Endothelial cell of umbilical vein (primary cell): ENCODE results near the gene SMIM24. TPM values are rescaled to one million over a fixed set of nuclear protein-coding genes. Genes with fewer than 3 reads are reported as not detected.

Source experiments
- BruUV-seq: library from RNA; stranded (reverse); fragments of 400-500 nt; replicated peaks from 2 replicates; lab custom pipeline; 2021; lab: Mats Ljungman, UMichigan
- CTCF ChIA-PET: fragments of 300-600, 350-600 bp; sonication (Branson Sonifier 250); formaldehyde crosslinking; loops from one replicate; lab custom pipeline; 2021; ENCODE audit warnings: antibody characterized with exemption, inconsistent platforms; lab: Charles Lee
- POLR2A ChIA-PET: fragments of 300-600, 350-600 bp; sonication (Branson Sonifier 250); formaldehyde crosslinking; loops from one replicate; lab custom pipeline; 2021; ENCODE audit warnings: antibody characterized with exemption, inconsistent platforms; lab: Charles Lee
- DNase-seq: peaks from one replicate; pipeline ENCODE4 v3.0.0-alpha.2; 2011; ENCODE audit warnings: low read depth, low spot score
- FAIRE-seq: peaks from 2 replicates; lab custom pipeline; 2011; peaks lifted over from hg19 to GRCh38; lab: Jason Lieb, UNC
- H2AFZ ChIP-seq: 2 replicates; pipeline ENCODE4 v1.6.0; 2012; ENCODE audit warnings: low read depth, low read length, control low read depth, inconsistent platforms
- H3K27ac ChIP-seq: 2 replicates; pipeline ENCODE4 v1.5.1; 2011; ENCODE audit warnings: low read depth, mild to moderate bottlenecking, control low read depth, low read length, moderate library complexity; ENCODE audit not compliant: insufficient read depth
- H3K27me3 ChIP-seq, 2 experiments: 2 replicates each; pipeline versions ENCODE4 v1.6.0 to v1.6.1; 2011; ENCODE audit warnings: low read length in 2 of 2, mixed read lengths in 1 of 2; ENCODE audit not compliant: control insufficient read depth in 2 of 2, insufficient read depth in 2 of 2
- H3K36me3 ChIP-seq, 2 experiments: 2 replicates in 1 of 2; 3 replicates in 1 of 2; pipeline ENCODE4 v1.5.1; 2011; ENCODE audit warnings: low read length in 2 of 2, mild to moderate bottlenecking in 1 of 2, moderate library complexity in 1 of 2; ENCODE audit not compliant: control insufficient read depth in 2 of 2, insufficient read depth in 2 of 2; ENCODE audit errors: extremely low read depth in 1 of 2
- H3K4me1 ChIP-seq: 3 replicates; pipeline ENCODE4 v1.5.1; 2011; ENCODE audit warnings: mild to moderate bottlenecking, low read length; ENCODE audit not compliant: control insufficient read depth, insufficient read depth; ENCODE audit errors: extremely low read depth
- H3K4me2 ChIP-seq: 2 replicates; pipeline ENCODE4 v1.6.1; 2011; ENCODE audit warnings: low read length, control low read depth, mixed read lengths; ENCODE audit not compliant: insufficient read depth
- H3K4me3 ChIP-seq, 3 experiments: fragments of 200-600 bp in 1 of 3; sonication (generic), shearing (Covaris generic) in 1 of 3; replicated peaks in 1 of 3; 2 replicates each; pipeline ENCODE4 v1.5.1; 2011 to 2016; ENCODE audit warnings: control low read depth in 3 of 3, low read length in 3 of 3, mild to moderate bottlenecking in 2 of 3, inconsistent platforms in 1 of 3, low read depth in 1 of 3, moderate library complexity in 1 of 3; ENCODE audit not compliant: insufficient read depth in 1 of 3
- H3K79me2 ChIP-seq: 2 replicates; pipeline ENCODE4 v1.6.0; 2012; ENCODE audit warnings: low read length, inconsistent platforms; ENCODE audit not compliant: control insufficient read depth, insufficient read depth
- H3K9ac ChIP-seq: replicated peaks from 2 replicates; pipeline ENCODE3; 2011; ENCODE audit warnings: low read length, control low read depth; ENCODE audit not compliant: insufficient read depth; ENCODE audit errors: extremely low read depth
- H3K9me1 ChIP-seq: replicated peaks from 3 replicates; pipeline ENCODE4 v1.6.0; 2011; ENCODE audit warnings: mild to moderate bottlenecking, low read length; ENCODE audit not compliant: control insufficient read depth, insufficient read depth; ENCODE audit errors: extremely low read depth
- H3K9me3 ChIP-seq: replicated peaks from 2 replicates; pipeline ENCODE4 v1.5.1; 2012; ENCODE audit warnings: low read length, inconsistent platforms; ENCODE audit not compliant: control insufficient read depth, insufficient read depth
- H4K20me1 ChIP-seq: replicated peaks from 2 replicates; pipeline ENCODE3; 2011; ENCODE audit warnings: mild to moderate bottlenecking, low read length; ENCODE audit not compliant: control insufficient read depth, insufficient read depth; ENCODE audit errors: extremely low read depth
- CTCF ChIP-seq, 2 donors: IDR thresholded peaks; 1 replicate in 1 of 2; 2 replicates in 1 of 2; pipeline ENCODE4 v1.5.1; 2011; ENCODE audit warnings: low read length in 2 of 2, mild to moderate bottlenecking in 2 of 2, moderate library complexity in 2 of 2, control low read depth in 1 of 2, inconsistent platforms in 1 of 2, low read depth in 1 of 2; ENCODE audit not compliant: insufficient read depth in 1 of 2; ENCODE audit errors: extremely low read depth in 1 of 2
- EZH2 ChIP-seq: IDR thresholded peaks from 2 replicates; pipeline ENCODE4 v1.6.1; 2012; ENCODE audit warnings: borderline replicate concordance, low read depth, mild to moderate bottlenecking, moderate library complexity, low read length, inconsistent platforms; ENCODE audit not compliant: severe bottlenecking
- FOS ChIP-seq: IDR thresholded peaks from 2 replicates; pipeline ENCODE4 v1.6.1; 2011; ENCODE audit warnings: mild to moderate bottlenecking, low read length, moderate library complexity, borderline replicate concordance; ENCODE audit not compliant: insufficient read depth
- GATA2 ChIP-seq: IDR thresholded peaks from 2 replicates; pipeline ENCODE4 v1.7.0; 2011; ENCODE audit warnings: low read depth, mild to moderate bottlenecking, moderate library complexity, mixed read lengths, low read length; ENCODE audit not compliant: insufficient read length, insufficient read depth
- JUN ChIP-seq: IDR thresholded peaks from 2 replicates; pipeline ENCODE4 v1.6.1; 2011; ENCODE audit warnings: borderline replicate concordance, low read depth; ENCODE audit not compliant: insufficient read length, insufficient read depth
- MAX ChIP-seq: IDR thresholded peaks from 2 replicates; pipeline ENCODE4 v1.6.1; 2011; ENCODE audit not compliant: insufficient read depth, insufficient read length
- MYC ChIP-seq: IDR thresholded peaks from one replicate; pipeline ENCODE4 v1.6.1; 2011; ENCODE audit warnings: mild to moderate bottlenecking, low read depth, low read length
- POLR2A ChIP-seq: IDR thresholded peaks from 2 replicates; pipeline ENCODE4 v1.6.1; 2012; ENCODE audit warnings: low read depth, mild to moderate bottlenecking, control low read depth, low read length
- POLR2AphosphoS5 ChIP-seq: IDR thresholded peaks from 2 replicates; pipeline ENCODE4 v1.6.1; 2012; ENCODE audit warnings: low read depth, mild to moderate bottlenecking, control low read depth, low read length, moderate library complexity; ENCODE audit not compliant: insufficient read depth
- dilution Hi-C: fragments of 300-500 bp; cut with MboI; formaldehyde crosslinking; loops from one replicate; pipeline ENCODE4 v1.15.0; 2019; ENCODE audit warnings: low sequenced_read_pairs; ENCODE audit not compliant: extremely low pct_ligation_motif_present
- intact Hi-C: fragments of 100-400 bp; cut with micrococcal nuclease; formaldehyde crosslinking; loops from one replicate; pipeline ENCODE4 v1.10.0; 2022
- polyA plus RNA-seq, 4 experiments: library from polyadenylated mRNA; depleted of rRNA in 3 of 4; stranded (reverse) in 3 of 4; unstranded in 1 of 4; fragments of >200 nt; gene quantifications; 2 replicates each; pipeline versions ENCODE4 v1.2.1 to v1.2.3, GENCODE V29; 2011 to 2012; ENCODE audit warnings: missing spikeins in 1 of 4
- total RNA-seq: library from RNA; stranded (reverse); gene quantifications from 2 replicates; pipeline ENCODE4 v1.2.3, GENCODE V29; 2021

SMIM24 gene
- total and polyA plus RNA-seq, 2 donors (not counting 3 experiments of a cell fraction or from before 2014, with no cell fraction given): not detected

DNA sequence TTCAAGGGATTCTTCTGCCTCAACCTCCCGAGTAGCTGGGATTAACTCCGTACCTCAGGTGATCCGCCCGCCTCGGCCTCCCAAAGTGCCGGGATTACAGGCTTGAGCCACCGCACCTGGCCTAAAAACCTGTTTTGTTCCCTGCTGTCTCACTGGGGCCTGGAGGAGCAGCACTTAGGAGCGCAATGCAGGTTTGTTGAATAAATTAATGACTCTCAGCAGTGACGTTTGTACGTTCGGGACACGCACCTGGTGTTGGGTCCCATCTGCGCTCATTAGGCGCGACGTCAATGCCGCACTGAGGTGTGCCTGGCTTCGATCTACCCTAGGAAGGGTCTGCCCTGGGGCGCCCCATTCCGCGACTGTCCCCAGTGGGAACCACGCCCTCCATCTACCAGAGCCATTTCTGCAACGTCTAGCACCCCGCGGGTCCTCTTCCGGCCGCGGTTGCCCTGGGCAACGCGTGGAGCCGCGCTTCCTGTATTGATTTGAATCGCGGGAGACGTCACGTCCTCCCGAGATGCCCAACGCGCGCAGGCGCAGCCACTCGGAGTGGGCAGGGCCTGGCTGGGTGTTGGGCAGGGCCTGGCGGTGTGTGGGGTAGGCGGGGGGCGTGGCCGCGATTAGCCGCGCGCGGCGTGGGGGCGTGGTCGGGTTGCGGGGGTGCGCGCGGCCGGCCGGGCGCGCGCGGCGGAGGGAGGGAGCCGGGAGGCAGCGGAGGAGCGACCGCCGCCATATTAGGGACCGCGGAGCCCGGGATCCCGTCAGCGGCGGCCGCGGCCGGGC, 25.5 kb upstream of the SMIM24 start, which contains the start of gene FZR1:
TSS of gene FZR1 (plus strand) at position 714 of the 786 bp plus-strand sequence. CDS start 16,679 bp downstream, outside the sequence.
- DNase-seq: peak; percentile 98
- H3K36me3 ChIP-seq: peaks cover 0 to 9% of the 10 kb centered on the region in 2 experiments
- H3K4me2 ChIP-seq: peak within 1 kb of the TSS; percentile 94
- peaks cover 10% of the 10 kb centered on the region for H3K4me1 ChIP-seq
- TSS peak; percentile 93 for BruUV-seq
- TF ChIP-seq GATA2 (no peak), CTCF (IDR thresholded peaks at IDR 0.05; ENCODE audit: extremely low read depth in 1 of 2, insufficient read depth in 1 of 2, low read depth in 1 of 2, low read length in 2 of 2) (no peak), MYC (peak; percentile 27), POLR2A (peak; percentile 47), POLR2AphosphoS5 (peak; percentile 72), MAX (peak; percentile 56), FOS (no peak), JUN (no peak), EZH2 (no peak)
- CTCF ChIA-PET: interaction anchor here (1.9 kb wide), 1 partner anchor 21 kb away, joined by 9 read pairs; no protein-coding TSS in a partner anchor
- intact Hi-C loops (loop anchor here (2.0 kb wide), 1 partner anchor 67 kb away; the partner anchor contains the start of gene HMG20B), dilution Hi-C loops (no loop called here)
- H3K27me3 ChIP-seq: no peaks in the 10 kb centered on the region
- peak within 1 kb of the TSS; percentile 98 for H2AFZ ChIP-seq
- peak within 1 kb of the TSS; percentile 85 for H3K9ac ChIP-seq
- peak; percentile 95 for FAIRE-seq
- peak within 1 kb of the TSS; percentile 76 to 91 (median 77) for H3K4me3 ChIP-seq
- POLR2A ChIA-PET: no interaction called here
- no peaks in the 10 kb centered on the region for H3K9me1 ChIP-seq
- no peaks in the 10 kb centered on the region for H4K20me1 ChIP-seq
- peaks cover 46% of the 10 kb centered on the region for H3K79me2 ChIP-seq
- H3K27ac ChIP-seq: peak within 1 kb of the TSS; percentile 94
- H3K9me3 ChIP-seq: no peaks in the 10 kb centered on the region
